ENCODE measurements around the gene SHQ1.

The SHQ1 gene

DNA sequence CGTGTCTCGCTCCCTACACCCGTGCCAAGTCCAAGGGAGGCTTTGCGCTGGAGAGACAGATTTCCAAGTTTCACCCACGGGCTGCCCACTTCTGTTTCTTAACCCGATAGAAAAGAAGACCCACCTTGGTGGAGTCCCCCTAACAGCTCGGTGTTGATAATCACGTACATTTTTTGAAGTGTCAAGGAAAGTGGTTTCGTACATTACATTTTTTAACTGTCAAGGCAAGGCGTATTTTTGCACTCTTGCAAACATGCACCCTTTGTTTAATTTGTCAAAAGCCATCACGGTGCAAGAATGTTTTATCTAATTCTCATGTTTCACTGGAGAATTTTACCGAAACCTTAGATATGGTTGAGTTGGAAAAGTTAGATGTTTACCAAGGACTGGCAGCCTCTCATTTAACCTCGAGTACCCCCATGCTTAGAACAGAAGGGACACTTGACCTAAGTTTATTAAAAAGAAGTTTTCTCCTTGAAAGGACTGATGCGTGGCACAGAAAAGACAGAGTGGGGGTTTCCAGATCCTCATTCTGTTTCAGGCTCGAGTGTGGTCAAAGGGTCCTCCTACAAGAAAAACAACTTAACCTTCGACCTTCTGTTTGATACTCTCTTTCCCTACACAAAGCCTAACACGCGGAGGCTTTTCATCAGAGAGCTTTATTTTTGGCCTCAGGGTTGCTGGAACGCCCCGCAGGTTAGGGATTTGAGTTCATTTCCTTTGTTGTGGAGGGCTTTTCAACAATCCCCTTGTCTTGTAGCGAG is 40.5 kb upstream of the SHQ1 start:
- peak overlapping the region; percentile 89 for H3K4me2 ChIP-seq (ENCODE audit: low read length)
- H3K27me3 ChIP-seq (ENCODE audit: control insufficient read depth, insufficient read depth, low read length) = peaks cover 4% of the 10 kb centered on the region
- peak overlapping the region; percentile 74 for H3K4me3 ChIP-seq (ENCODE audit: low read length)
- peaks cover 60% of the 10 kb centered on the region for H3K4me1 ChIP-seq (ENCODE audit: control insufficient read depth, insufficient read depth, low read length)
- H3K9ac ChIP-seq (ENCODE audit: low read depth, low read length) = peak overlapping the region; percentile 64
- H3K36me3 ChIP-seq (ENCODE audit: insufficient read depth, low read length) = no peaks in the 10 kb centered on the region
- H3K9me3 ChIP-seq (replicated peaks; ENCODE audit: low read length) = no peaks in the 10 kb centered on the region

DNA sequence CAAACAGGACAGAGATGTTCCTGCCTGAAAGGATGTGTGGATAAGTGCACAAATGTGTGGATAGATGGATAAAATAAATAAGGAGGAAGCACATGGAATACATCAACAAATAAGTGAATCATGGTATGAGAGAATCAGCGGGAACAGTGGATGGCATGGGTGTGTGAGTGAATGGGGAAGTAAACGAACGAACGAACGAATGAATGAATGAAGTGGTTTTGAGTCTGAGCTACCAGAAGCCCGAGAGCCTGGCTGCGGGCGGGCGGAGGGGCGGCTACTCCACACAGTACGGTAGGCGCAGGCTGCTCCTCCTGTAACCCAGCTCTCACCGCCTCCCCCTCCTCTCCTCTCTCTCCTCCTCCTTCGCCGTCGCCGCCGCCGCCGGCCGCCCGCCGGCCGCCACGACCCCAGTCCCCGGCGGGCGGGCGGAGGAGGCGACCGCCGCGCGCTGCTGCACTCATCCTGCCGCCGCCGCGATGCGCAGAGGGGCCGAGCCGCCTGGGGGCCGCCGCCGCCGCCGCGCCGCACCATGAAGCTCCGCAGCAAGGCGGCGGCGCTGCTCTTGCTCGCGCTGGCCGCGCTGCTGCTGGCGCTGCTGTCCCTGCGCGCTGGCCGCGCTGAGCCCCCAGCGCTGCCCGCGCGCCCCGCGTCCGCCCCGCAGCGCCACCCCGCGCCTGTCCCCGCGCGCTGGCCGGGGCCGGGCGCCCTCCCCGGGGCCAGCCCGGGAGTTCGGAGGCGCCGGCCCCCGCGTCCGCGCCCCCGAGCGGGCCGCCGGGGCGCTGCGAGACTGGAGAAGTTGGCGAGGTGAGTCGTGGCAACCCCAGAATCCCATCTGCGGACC is 39.7 kb upstream of the SHQ1 start, which contains the start of gene GXYLT2:
Gene GXYLT2, plus strand, starts transcription at position 342 of the 841 bp plus-strand sequence. Its CDS starts 188 bp downstream, at position 530.
- no peaks in the 10 kb centered on the region for H3K9me3 ChIP-seq (replicated peaks; ENCODE audit: low read length)
- peak within 1 kb of the TSS; percentile 74 for H3K4me3 ChIP-seq (ENCODE audit: low read length)
- peaks cover 57% of the 10 kb centered on the region for H3K4me1 ChIP-seq (ENCODE audit: control insufficient read depth, insufficient read depth, low read length)
- peak within 1 kb of the TSS; percentile 64 for H3K9ac ChIP-seq (ENCODE audit: low read depth, low read length)
- peaks cover 4% of the 10 kb centered on the region for H3K27me3 ChIP-seq (ENCODE audit: control insufficient read depth, insufficient read depth, low read length)
- no peaks in the 10 kb centered on the region for H3K36me3 ChIP-seq (ENCODE audit: insufficient read depth, low read length)
- peak within 1 kb of the TSS; percentile 89 for H3K4me2 ChIP-seq (ENCODE audit: low read length)

- Histone ChIP-seq H3K36me3 (ENCODE audit: insufficient read depth, low read length) (no peaks in the 10 kb centered on the region), H3K27me3 (ENCODE audit: control insufficient read depth, insufficient read depth, low read length) (peaks cover 4% of the 10 kb centered on the region), H3K9ac (ENCODE audit: low read depth, low read length) (peak overlapping the region; percentile 47), H3K4me1 (ENCODE audit: control insufficient read depth, insufficient read depth, low read length) (peaks cover 51% of the 10 kb centered on the region), H3K9me3 (replicated peaks; ENCODE audit: low read length) (no peaks in the 10 kb centered on the region), H3K4me3 (ENCODE audit: low read length) (peak overlapping the region; percentile 74), H3K4me2 (ENCODE audit: low read length) (peak overlapping the region; percentile 89)
Observed at GRCh38 chr3:72887343-72887704, 39.1 kb upstream of the SHQ1 start.

GRCh38 chr3:72872183-72872582 is 23.9 kb upstream of the SHQ1 start:
- Histone ChIP-seq H3K9me3 (replicated peaks; ENCODE audit: low read length) (no peaks in the 10 kb centered on the region), H3K9ac (ENCODE audit: low read depth, low read length) (no peak overlapping the region), H3K27me3 (ENCODE audit: control insufficient read depth, insufficient read depth, low read length) (peaks cover 6% of the 10 kb centered on the region), H3K36me3 (ENCODE audit: insufficient read depth, low read length) (no peaks in the 10 kb centered on the region), H3K4me3 (ENCODE audit: low read length) (no peak overlapping the region), H3K4me2 (ENCODE audit: low read length) (no peak overlapping the region), H3K4me1 (ENCODE audit: control insufficient read depth, insufficient read depth, low read length) (no peaks in the 10 kb centered on the region)

DNA sequence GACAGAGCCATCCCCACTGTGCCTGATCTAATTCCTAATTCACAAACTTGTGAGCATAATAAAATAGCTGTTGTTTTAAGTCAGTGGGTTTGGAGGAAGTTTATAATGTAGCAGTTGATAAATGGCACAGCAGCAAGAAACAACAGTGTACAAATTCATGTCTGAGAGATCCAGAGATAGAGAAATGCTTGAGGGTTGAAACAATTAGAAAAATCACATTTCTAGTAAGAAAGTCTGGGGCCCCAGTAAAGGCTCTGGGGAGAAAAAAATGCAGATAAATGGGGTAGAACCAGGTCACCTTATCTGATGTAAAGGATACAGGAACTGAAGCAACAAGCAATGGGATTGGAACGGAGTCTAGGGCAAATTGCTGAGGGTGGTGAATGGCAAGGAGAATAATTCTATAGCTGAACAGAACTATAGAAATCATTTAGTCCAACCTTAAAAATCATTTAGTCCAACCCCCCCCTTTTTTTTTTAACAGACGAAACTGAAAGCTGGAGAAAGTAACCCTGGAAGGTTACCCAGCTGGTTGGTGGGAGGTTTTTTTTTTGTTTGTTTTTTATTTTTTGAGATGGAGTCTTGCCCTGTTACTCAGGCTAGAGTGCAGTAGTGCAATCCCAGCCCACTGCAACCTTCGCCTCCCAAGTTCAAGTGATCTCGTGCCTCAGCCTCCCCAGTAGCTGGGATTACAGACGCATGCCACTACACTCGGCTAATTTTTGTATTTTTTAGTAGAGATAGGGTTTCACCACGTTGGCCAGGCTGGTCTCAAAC is 14.3 kb upstream of the SHQ1 start:
- Histone ChIP-seq H3K9ac (ENCODE audit: low read depth, low read length) (no peak overlapping the region), H3K4me3 (ENCODE audit: low read length) (no peak overlapping the region), H3K36me3 (ENCODE audit: insufficient read depth, low read length) (no peaks in the 10 kb centered on the region), H3K4me1 (ENCODE audit: control insufficient read depth, insufficient read depth, low read length) (no peaks in the 10 kb centered on the region), H3K27me3 (ENCODE audit: control insufficient read depth, insufficient read depth, low read length) (peaks cover 10% of the 10 kb centered on the region), H3K9me3 (replicated peaks; ENCODE audit: low read length) (no peaks in the 10 kb centered on the region), H3K4me2 (ENCODE audit: low read length) (no peak overlapping the region)

DNA sequence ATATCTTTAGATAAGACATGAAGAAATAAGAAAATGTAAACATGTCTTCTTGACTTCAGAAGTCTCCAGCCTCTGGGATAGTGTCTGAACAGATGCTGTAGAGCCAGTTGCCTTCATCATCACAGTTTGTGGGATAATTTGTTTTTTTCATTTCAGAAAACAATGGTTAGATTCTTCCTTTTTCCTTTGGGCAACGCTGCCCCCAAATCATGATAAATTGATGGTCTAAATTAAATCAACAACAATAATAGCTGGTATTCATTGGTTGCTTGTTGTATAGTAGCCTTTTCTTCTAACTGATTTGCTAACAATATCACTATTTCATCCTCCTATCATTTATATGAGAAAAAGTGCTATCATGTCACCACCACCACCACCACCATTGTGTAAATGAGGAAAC is 12.6 kb upstream of the SHQ1 start:
- H3K4me3 ChIP-seq (ENCODE audit: low read length) = no peak overlapping the region
- H3K36me3 ChIP-seq (ENCODE audit: insufficient read depth, low read length) = no peaks in the 10 kb centered on the region
- H3K4me1 ChIP-seq (ENCODE audit: control insufficient read depth, insufficient read depth, low read length) = no peaks in the 10 kb centered on the region
- H3K27me3 ChIP-seq (ENCODE audit: control insufficient read depth, insufficient read depth, low read length) = peaks cover 6% of the 10 kb centered on the region
- H3K9me3 ChIP-seq (replicated peaks; ENCODE audit: low read length) = no peaks in the 10 kb centered on the region
- no peak overlapping the region for H3K4me2 ChIP-seq (ENCODE audit: low read length)
- H3K9ac ChIP-seq (ENCODE audit: low read depth, low read length) = no peak overlapping the region

GRCh38 chr3:72860053-72860452 is 11.8 kb upstream of the SHQ1 start:
- Histone ChIP-seq H3K9ac (ENCODE audit: low read depth, low read length) (no peak overlapping the region), H3K36me3 (ENCODE audit: insufficient read depth, low read length) (no peaks in the 10 kb centered on the region), H3K4me3 (ENCODE audit: low read length) (no peak overlapping the region), H3K27me3 (ENCODE audit: control insufficient read depth, insufficient read depth, low read length) (peaks cover 7% of the 10 kb centered on the region), H3K9me3 (replicated peaks; ENCODE audit: low read length) (no peaks in the 10 kb centered on the region), H3K4me2 (ENCODE audit: low read length) (no peak overlapping the region), H3K4me1 (ENCODE audit: control insufficient read depth, insufficient read depth, low read length) (no peaks in the 10 kb centered on the region)

DNA sequence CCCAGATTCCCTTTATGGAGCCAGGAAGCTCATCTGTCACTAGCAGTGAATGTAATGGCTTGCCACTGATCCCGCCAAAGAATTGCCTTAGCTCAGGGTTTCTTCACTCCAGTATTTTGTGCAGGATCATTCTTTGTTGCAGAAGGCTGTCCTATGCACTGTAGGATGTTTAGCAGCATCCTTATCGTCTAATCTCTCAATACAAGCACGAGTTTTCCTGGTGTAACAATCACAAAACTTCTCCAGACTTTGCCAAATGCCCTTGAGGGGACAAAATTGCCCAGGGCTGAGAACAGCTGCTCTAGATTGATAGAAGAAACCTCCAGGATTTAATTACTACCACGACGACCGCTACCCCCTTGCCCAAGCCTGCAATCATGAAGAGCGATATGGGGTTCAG is 6.8 kb upstream of the SHQ1 start:
- Histone ChIP-seq H3K4me1 (ENCODE audit: control insufficient read depth, insufficient read depth, low read length) (no peaks in the 10 kb centered on the region), H3K9ac (ENCODE audit: low read depth, low read length) (no peak overlapping the region), H3K4me3 (ENCODE audit: low read length) (no peak overlapping the region), H3K27me3 (ENCODE audit: control insufficient read depth, insufficient read depth, low read length) (peaks cover 5% of the 10 kb centered on the region), H3K9me3 (replicated peaks; ENCODE audit: low read length) (no peaks in the 10 kb centered on the region), H3K4me2 (ENCODE audit: low read length) (no peak overlapping the region), H3K36me3 (ENCODE audit: insufficient read depth, low read length) (no peaks in the 10 kb centered on the region)

DNA sequence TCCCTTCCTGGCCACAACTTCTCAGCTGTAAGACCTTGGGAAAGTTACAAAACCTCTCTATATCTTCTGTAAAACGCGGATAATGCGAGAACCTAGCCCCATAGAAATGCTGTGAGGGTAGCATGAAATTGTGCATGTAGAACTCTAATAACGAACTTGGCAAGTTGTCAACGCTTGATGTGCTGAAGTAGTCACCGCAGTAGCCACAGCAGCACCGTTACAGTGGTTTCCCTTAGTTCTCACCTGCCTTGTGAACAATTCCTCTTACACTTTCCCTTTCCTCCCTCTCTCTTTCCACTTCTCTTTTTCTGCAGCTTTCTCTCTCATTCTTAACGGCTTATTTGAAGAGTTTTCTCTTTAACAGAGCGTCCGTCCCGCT is 447 bp upstream of the SHQ1 start:
- Histone ChIP-seq H3K4me1 (ENCODE audit: control insufficient read depth, insufficient read depth, low read length) (peaks cover 33% of the 10 kb centered on the region), H3K4me2 (ENCODE audit: low read length) (peak overlapping the region; percentile 87), H3K9me3 (replicated peaks; ENCODE audit: low read length) (no peaks in the 10 kb centered on the region), H3K4me3 (ENCODE audit: low read length) (peak overlapping the region; percentile 94), H3K9ac (ENCODE audit: low read depth, low read length) (peak overlapping the region; percentile 23), H3K36me3 (ENCODE audit: insufficient read depth, low read length) (no peaks in the 10 kb centered on the region), H3K27me3 (ENCODE audit: control insufficient read depth, insufficient read depth, low read length) (peaks cover 3% of the 10 kb centered on the region)

DNA sequence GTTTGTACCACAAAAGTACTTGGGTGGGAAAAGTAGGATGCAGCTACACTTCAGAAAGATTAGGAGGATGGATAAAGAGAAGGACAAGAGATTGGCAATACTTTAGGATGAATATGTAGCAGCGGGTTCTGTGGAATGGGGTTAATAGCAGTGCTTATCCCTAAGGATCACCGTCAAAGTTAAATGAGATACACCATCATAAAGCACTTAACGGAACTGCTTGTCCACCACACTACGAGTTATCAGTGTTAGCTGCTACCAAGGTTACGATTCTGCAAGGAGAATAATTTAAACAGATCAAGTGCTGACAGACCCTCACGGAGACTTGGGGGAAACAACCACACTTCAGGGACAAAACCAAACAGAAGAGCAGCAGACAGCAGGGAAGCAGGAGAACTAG is 963 bp downstream of the SHQ1 start:
- peak overlapping the region; percentile 87 for H3K4me2 ChIP-seq (ENCODE audit: low read length)
- no peaks in the 10 kb centered on the region for H3K9me3 ChIP-seq (replicated peaks; ENCODE audit: low read length)
- peak overlapping the region; percentile 83 for H3K9ac ChIP-seq (ENCODE audit: low read depth, low read length)
- peaks cover 33% of the 10 kb centered on the region for H3K4me1 ChIP-seq (ENCODE audit: control insufficient read depth, insufficient read depth, low read length)
- H3K27me3 ChIP-seq (ENCODE audit: control insufficient read depth, insufficient read depth, low read length) = peaks cover 3% of the 10 kb centered on the region
- peak overlapping the region; percentile 94 for H3K4me3 ChIP-seq (ENCODE audit: low read length)
- no peaks in the 10 kb centered on the region for H3K36me3 ChIP-seq (ENCODE audit: insufficient read depth, low read length)

GRCh38 chr3:72846166-72846565 is 2.1 kb downstream of the SHQ1 start:
- Histone ChIP-seq H3K4me1 (ENCODE audit: control insufficient read depth, insufficient read depth, low read length) (peaks cover 33% of the 10 kb centered on the region), H3K4me3 (ENCODE audit: low read length) (no peak overlapping the region), H3K36me3 (ENCODE audit: insufficient read depth, low read length) (peaks cover 6% of the 10 kb centered on the region), H3K9me3 (replicated peaks; ENCODE audit: low read length) (no peaks in the 10 kb centered on the region), H3K9ac (ENCODE audit: low read depth, low read length) (no peak overlapping the region), H3K4me2 (ENCODE audit: low read length) (peak overlapping the region; percentile 87), H3K27me3 (ENCODE audit: control insufficient read depth, insufficient read depth, low read length) (peaks cover 3% of the 10 kb centered on the region)

Measured in skeletal muscle satellite cell (primary cell).